NCI-H2081 treated with DMSO at 0.1 percent for 48 hours (cell line): ENCODE data around the gene ACOT9.
"Not testable (repeated sequence)": the region's sequence is repeated elsewhere in the genome, so short reads cannot be mapped to it uniquely, and the experiment has no call there.

ENCODE experiments used
- DNase-seq: peaks from one replicate; lab custom pipeline; 2025; lab: John Stamatoyannopoulos, UW

Gene ACOT9

GRCh38 chrX:23742697-23743622 lies at the start of gene ACOT9:
Gene ACOT9, minus strand, starts transcription at chrX:23743276. Its CDS starts 132 bp downstream, at chrX:23743144.
- no peak for DNase-seq

DNA sequence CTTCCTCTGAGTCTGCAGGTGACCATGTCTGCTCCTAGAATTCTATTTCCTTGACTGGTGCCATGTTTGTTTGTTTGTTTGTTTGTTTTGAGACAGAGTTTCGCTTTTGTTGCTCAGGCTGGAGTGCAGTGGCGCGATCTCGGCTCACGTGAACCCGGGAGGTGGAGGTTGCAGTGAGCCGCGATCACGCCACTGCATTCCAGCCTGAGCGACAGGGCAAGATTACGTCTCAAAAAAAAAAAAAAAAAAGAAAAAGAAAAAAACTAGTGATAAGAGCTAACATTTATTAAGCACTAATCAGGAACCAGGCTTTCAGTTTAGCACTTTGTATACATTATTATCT lies 47.0 kb upstream of the ACOT9 start:
- no peak for DNase-seq

GRCh38 chrX:23789386-23790154 lies 46.5 kb upstream of the ACOT9 start:
- DNase-seq = no peak

DNA sequence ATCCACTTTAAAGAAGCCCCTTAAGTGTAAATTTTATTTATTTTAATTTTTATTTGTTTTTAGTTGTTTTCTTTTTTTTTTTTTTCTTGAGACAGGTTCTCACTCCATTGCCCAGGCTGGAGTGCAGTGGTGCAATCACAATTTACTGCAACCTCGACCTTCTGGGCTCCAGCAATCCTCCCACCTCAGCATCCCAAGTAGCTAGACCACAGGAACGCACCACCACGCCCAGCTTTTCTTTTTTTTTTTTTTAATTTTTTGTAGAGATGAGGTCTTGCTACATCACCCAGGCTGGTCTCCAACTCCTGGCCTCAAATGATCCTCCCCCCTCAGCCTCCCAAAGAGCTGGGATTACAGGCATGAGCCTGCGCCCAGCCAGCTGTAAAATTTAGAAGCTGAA lies 45.9 kb upstream of the ACOT9 start:
- DNase-seq = no peak

- DNase-seq = no peak
Measured at GRCh38 chrX:23788521-23788920, 45.4 kb upstream of the ACOT9 start.

GRCh38 chrX:23787745-23788118 lies 44.7 kb upstream of the ACOT9 start:
- DNase-seq = no peak

- DNase-seq = no peak
Measured at GRCh38 chrX:23786268-23786815, 43.3 kb upstream of the ACOT9 start.

GRCh38 chrX:23785580-23785979 lies 42.5 kb upstream of the ACOT9 start:
- DNase-seq = no peak

- no peak for DNase-seq
Measured at GRCh38 chrX:23784470-23785331, 41.6 kb upstream of the ACOT9 start.

DNA sequence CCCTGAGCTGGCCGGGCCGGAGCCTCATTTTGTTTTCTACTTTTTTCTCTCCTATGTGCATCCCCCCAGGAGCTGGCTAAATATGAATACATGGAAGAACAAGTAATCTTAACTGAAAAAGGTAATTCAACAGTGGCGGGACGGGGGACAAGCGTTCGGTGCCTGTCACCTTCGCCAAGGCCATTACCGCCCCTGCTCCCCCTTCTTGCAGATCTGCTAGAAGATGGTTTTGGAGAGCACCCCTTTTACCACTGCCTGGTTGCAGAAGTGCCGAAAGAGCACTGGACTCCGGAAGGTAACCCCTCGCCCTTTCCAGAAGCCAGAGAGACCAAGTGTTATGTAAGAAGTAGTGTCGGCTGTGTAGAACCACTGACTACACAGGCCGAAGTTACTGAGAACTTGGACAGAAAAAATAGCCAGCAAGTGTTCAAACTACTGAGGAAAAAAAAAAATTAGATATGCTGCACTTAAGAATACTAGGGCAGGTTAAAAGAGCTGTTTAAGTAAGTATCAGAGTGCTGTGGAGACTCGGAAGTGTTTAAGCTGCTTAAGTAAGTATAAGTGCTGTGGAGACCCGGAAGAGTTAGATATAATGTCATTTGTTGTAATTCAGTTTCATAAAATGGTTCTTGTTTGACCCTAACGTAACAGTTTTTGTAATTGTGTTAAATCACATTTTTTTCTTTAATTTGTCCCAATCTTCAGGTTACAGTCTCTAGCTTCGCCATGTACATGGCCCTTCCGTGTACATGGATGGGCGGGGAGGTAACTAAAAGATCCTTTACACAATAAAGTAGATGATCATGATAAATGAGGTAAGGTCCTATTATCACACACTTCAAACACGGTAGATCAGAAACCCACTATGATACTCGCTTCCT lies 40.8 kb upstream of the ACOT9 start:
- no peak for DNase-seq

DNA sequence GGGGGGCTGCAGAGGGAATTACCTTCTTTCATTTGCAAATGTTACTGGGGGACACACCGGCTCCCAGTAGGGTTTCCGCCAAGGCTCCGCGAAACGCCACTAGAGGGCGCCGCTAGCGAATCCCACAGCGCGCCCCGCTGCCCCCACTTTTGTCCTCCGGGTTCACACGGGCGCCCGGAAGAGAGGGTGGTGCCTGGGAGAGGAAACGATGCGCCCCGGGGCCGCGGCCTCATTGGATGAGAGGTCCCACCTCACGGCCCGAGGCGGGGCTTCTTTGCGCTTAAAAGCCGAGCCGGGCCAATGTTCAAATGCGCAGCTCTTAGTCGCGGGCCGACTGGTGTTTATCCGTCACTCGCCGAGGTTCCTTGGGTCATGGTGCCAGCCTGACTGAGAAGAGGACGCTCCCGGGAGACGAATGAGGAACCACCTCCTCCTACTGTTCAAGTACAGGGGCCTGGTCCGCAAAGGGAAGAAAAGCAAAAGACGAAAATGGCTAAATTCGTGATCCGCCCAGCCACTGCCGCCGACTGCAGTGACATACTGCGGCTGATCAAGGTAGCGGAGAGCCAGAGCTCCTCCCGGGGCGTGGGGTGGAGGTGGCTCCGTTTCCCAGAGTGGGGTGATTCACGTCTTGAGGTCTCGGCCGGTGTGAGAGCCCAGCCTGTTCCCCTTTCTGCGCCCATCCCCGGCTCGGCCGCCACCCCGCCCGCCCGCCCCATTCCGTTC lies 40.0 kb upstream of the ACOT9 start, which contains the start of gene SAT1:
SAT1 (plus strand) TSS at position 311 of the 726 bp plus-strand sequence; CDS start at position 490, 179 bp downstream.
- DNase-seq = peak; percentile 75

GRCh38 chrX:23782455-23782854 lies 39.4 kb upstream of the ACOT9 start:
- DNase-seq = no peak

DNA sequence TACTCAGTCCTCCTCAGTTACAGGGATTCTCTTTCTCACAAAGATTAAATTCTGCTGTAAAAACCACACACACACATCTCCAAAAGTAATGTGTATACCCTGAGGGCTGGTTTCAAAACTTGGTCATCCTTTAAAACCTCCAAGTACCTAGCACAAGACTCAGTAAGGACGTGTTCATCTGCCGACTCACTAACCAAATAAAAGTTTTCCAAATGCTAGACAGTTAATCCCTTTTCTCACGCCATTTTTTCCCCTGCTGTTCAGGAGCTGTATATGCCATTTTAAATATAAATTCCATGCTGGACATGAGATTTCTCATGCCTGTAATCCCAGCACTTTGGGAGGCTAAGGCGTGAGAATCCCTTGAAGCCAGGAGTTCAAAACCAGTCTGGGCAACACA lies 35.9 kb upstream of the ACOT9 start:
- no peak for DNase-seq

GRCh38 chrX:23776363-23776762 lies 33.3 kb upstream of the ACOT9 start:
- DNase-seq = no peak

DNA sequence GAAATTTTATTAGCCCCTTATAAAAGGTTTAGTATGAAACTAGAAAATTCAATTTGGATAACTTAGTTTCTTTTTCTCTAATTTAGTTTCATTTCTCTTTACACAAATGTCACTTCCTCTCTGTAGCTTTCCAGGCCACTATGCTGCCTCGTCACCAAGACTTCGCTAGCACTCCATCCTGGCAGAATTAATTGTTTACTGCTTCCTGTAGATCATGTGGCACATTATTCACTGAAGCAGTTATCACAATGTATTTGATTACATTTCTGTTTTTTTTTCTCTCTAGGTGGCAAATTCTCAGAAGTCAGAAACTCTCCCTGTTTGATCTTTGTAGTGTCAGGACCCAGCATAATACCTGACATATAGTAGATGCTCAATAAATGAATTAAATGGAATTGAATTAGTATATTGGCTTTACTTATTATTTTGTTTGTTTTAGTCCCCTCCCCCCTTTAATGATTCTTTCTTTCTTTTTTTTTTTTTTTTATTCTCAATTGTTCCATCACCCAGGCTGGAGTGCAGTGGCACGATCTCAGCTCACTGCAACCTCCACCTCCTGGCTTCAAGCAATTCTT lies 30.6 kb upstream of the ACOT9 start:
- DNase-seq = no peak

DNA sequence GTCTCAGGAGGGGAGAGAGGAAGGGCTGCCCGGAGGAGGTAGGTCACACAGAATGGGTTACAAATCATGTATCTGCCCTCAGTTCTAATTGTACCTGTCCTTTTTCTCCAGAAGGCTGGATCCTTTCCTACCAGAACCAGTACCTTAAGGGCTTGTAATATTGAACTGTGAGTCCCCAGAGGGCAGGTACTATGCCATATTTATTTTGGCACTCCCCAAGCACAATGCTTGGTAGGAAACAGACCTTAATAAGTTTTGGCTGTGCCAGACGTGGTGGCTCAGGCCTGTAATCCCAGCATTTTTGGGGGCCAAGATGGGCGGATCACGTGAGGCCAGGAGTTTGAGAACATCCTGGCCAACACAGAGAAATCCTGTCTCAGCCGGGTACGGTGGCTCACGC lies 28.0 kb upstream of the ACOT9 start:
- DNase-seq = not testable (repeated sequence)

- no peak for DNase-seq
Measured at GRCh38 chrX:23770142-23770541, 27.1 kb upstream of the ACOT9 start.

DNA sequence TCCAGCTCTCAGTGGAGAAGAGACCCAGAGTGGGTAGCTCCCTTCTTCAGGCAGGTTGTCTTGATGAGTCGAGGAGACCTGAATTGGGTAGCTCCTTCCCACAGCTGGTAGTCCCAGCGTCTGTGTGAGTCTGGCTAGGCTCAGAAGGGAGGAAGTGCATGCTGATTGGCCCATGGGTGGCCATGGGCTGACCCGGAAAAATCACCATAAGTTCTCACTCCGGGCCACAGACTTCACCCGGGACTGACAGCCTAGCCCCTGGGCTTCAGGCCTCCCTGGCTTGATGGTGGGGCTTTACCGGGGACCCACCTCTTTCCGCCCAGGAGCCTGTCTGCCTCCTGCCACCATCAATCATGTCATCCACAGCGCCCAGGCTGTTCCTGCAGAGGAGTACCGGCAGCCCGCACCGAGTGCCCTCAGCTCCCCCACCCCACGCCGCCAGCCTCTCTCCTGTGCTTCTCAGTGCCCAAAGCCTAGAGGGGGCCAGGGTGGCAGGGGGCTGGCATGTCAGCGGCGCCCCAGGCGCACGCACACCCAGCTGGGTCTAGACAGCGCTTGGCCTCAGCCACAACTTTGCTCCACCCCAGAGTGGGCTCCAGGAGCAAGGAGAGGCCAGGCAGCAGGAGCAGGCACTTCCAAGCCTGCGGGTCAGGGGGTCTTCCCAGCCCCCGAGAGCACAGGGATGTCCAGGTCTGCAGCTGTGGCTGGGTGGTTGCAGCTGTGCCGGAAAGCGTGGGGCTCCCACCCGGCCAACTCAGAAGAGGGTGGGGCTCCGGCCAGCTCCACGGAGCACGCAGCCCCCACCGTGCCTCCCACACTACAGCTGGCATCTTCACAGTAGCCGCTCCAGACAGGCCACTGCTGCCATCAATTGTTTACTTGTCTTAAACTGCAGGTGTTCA lies 23.8 kb upstream of the ACOT9 start:
- no peak for DNase-seq

- no peak for DNase-seq
Measured at GRCh38 chrX:23765868-23766267, 22.8 kb upstream of the ACOT9 start.
